ENCODE results near the gene USP34. TPM values are rescaled to one million over a fixed set of nuclear protein-coding genes. Genes with fewer than 3 reads are reported as not detected.
"Not testable (repeated sequence)": the region's sequence is repeated elsewhere in the genome, so short reads cannot be mapped to it uniquely, and the experiment has no call there.

Gene USP34
- total RNA-seq, 2 donors from 2014 or later: 111 to 126 TPM

DNA sequence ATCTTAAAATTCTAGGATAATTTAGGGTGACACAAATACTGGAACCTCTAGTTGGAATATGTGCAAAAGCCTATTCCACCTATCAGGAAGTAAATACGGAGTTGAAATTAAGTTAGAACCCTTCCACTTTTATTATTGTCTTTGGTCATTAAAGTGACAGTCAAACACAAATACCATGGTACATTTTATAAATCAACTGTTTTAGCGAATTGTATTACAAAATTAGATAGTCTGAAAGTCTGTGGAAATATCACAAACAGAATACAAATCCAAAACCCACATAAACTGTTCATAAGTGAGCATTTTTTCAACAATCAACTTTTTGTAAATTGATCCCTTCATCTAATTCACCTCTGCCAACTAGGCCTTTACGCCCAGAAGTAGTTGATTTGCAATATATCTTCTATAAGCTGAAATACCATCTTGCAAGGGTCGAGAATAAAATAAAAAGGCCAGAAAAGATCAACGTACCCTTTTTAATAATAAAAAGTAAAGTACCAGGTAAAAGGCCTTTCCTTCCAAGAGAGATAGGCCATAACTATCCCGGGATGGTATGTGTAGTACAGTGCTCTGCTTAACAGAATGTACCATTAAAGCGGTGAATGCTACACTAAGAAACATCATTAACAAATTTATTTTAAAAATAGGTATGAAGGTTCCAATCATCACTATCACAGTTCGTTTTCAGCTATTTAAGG is 1.3 kb downstream of the USP34 start:
- ATAC-seq (no peak), DNase-seq (ENCODE audit: low spot score in 2 of 2) (no peak)
- Mint-ChIP-seq H3K36me3 (peaks cover 15 to 25% of the 10 kb centered on the region in 2 donors), H3K27ac (peak overlapping the region; percentile 97 to 100), H3K9me3 (no peaks in the 10 kb centered on the region)

DNA sequence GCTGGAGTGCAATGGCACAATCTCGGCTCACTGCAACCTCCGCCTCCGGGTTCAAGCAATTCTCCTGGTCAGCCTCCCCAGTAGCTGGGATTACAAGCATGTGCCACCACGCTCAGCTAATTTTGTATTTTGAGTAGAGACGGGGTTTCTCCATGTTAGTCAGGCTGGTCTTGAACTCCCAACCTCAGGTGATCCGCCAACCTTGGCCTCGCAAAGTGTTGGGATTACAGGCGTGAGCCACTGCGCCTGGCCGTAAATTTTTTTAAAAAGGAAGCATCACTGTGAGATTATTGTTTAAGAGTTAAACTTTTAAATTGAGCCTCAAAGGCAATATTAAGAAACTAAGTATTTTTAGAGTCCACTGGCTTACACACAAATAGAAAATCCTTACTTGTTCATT is 2.7 kb downstream of the USP34 start:
- not testable (repeated sequence) for ATAC-seq; H3K9me3 Mint-ChIP-seq; DNase-seq (ENCODE audit: low spot score in 2 of 2); H3K27ac Mint-ChIP-seq
- H3K36me3 Mint-ChIP-seq: peaks cover 15 to 25% of the 10 kb centered on the region in 2 donors

DNA sequence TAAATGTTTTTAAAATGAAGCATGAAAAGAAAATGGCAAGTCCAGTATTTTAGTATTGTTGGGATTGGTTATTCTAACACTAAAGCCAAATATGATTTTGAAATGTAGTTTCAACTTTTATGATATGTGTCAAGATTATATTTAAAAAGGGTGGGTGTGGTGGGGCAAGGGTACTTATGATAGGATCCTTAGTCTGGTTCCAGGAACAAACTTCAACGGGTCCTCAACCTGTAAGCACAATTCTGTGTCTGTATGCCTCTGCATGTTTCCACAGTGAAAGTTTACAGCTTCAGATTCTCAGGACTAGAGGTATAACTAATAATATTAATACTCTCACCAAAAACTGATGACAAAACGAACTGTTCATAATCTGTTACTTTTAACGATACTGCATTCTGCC is 5.8 kb downstream of the USP34 start:
- ATAC-seq: no peak
- DNase-seq (ENCODE audit: low spot score in 2 of 2): no peak
- peaks cover 4 to 18% of the 10 kb centered on the region in 2 donors for H3K36me3 Mint-ChIP-seq
- H3K9me3 Mint-ChIP-seq: no peaks in the 10 kb centered on the region
- no peak overlapping the region for H3K27ac Mint-ChIP-seq

DNA sequence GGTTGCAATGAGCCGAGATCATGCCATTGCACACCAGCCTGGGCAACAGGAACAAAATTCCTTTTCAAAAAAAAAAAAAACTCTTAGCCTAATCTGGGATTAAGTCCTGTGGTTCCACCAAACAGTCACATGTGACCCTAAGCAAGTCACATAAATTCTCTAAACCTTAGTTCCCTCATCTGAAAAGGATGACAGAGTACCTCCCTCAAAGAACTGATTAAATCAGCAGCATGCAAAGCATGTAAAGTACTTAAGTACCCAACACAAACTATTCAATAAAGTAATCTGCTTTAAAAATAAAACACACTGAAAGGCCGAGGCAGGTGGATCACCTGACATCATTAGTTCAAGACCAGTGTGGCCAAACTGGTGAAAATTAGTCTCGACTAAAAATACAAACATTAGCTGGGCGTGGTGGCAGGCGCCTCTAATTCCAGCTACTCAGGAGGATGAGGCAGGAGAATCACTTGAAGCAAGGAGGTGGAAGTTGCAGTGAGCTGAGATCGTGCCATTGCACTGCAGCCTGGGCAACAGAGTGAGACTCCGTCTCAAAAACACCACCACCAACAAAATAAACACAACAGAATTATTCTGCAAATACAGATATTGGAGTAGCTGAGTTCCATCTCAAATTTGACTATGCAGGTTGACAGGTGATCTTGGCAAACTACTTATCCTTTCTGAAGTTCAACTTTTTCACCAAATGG is 7.0 kb downstream of the USP34 start:
- peak overlapping the region in 1 of 2 donors; percentile 50 for H3K27ac Mint-ChIP-seq
- no peak for DNase-seq (ENCODE audit: low spot score in 2 of 2)
- no peaks in the 10 kb centered on the region for H3K9me3 Mint-ChIP-seq
- no peak for ATAC-seq
- H3K36me3 Mint-ChIP-seq: peaks cover 0 to 12% of the 10 kb centered on the region in 2 donors

DNA sequence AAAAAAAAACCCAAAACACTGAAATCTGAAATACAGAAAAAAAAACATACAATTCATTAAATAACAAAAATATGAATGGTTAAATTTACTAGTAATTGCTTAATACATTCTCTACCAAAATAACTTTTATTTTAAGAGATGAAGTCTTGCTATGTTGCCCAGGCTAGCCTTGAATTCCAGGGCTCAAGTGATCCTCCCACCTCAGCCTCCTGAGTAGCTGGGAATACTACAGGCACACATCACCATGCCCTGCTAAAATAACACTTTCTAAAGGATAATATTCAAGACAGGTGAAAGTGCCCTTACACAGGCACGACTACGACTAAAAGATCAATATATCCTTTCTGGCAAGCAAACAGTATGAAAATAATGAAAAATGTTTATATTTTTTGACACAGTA is 9.5 kb downstream of the USP34 start:
- no peak for ATAC-seq
- H3K9me3 Mint-ChIP-seq: no peaks in the 10 kb centered on the region
- no peak overlapping the region for H3K27ac Mint-ChIP-seq
- peaks cover 0 to 1% of the 10 kb centered on the region in 2 donors for H3K36me3 Mint-ChIP-seq
- DNase-seq (ENCODE audit: low spot score in 2 of 2): no peak

DNA sequence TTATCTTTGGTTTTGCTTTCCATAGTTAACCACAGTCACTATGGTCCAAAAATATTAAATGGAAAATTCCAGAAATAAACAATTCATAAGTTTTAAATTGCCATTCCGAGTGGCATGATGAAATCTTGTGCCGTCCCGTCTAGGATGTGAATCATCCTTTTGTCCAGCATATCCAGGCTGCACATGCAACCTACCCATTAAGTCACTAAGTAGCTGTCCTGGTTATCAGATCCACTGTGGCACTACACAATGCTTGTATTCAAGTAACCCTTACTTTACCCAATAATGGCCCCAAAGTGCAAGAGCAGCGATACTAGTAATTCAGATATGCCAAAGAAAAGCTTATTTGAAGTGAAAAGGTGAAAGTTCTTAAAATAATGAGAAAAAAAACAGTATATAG is 10.7 kb downstream of the USP34 start:
- Mint-ChIP-seq H3K27ac (peak overlapping the region; percentile 41 to 79), H3K9me3 (no peaks in the 10 kb centered on the region), H3K36me3 (peaks cover 0 to 13% of the 10 kb centered on the region in 2 donors)
- DNase-seq (ENCODE audit: low spot score in 2 of 2) (no peak), ATAC-seq (no peak)

DNA sequence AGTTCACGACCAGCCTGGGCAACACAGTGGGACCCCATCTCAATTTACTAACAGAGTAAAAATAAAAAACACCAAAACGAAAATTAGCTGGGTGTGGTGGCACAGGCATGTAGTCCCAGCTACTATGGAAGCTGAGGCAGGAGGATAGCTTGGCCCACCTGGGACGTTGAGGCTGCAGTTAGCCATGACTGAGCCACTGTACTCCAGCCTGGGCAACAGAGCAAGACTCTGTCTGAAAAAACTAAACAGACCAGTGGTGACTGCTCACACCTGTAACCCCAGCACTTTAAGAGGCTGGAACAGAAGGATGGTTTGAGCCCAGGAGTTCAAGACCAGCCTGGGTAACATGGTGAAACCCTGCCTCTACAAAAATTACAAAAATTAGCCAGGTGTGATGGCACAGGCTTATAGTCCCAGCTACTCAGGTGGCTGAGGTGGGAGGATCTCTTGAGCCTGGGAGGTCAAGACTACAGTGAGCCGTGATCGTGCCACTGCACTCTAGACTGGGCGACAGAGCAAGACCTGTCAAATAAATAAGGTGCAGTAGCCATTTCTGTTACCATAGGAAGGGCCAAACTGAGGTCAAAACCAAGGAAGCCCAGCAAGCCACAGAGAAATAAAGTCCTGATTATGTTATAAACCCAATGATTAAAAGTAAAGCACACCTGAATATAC is 14.0 kb downstream of the USP34 start:
- H3K36me3 Mint-ChIP-seq: peaks cover 0 to 19% of the 10 kb centered on the region in 2 donors
- ATAC-seq (no peak), DNase-seq (ENCODE audit: low spot score in 2 of 2) (no peak)
- no peak overlapping the region for H3K27ac Mint-ChIP-seq
- no peaks in the 10 kb centered on the region for H3K9me3 Mint-ChIP-seq

DNA sequence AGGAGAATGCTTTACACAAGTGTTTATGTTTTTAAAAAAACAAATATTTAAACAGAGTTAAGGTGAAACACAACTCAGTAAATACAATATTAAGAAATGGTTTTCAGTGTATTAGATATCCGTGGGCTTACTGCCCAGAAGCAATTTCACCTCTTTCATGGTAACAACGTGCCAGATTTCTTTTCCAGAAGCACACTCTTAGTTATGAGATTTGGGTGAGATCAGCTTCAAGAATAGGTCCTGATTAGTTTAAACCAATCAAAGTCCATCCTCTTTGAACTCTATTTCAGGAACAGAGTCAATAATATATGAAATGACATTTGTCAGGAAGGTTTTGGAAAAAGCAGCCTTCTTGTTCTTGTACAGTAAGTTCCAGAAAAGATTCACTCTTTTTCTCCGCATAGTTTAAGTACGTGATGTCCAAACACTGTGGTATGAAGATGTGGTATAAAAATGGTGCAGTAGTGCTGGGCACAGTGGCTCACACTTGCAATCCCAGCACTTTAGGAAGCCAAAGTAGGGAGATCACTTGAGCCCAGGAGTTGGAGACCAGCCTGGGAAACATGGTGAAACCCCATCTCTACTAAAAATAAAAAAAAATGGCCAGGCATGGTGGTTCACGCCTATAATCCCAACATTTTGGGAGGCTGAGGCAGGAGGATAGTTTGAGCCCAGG is 14.7 kb downstream of the USP34 start:
- ATAC-seq: no peak
- no peak overlapping the region for H3K27ac Mint-ChIP-seq
- DNase-seq (ENCODE audit: low spot score in 2 of 2): no peak
- peaks cover 0 to 23% of the 10 kb centered on the region in 2 donors for H3K36me3 Mint-ChIP-seq
- no peaks in the 10 kb centered on the region for H3K9me3 Mint-ChIP-seq

DNA sequence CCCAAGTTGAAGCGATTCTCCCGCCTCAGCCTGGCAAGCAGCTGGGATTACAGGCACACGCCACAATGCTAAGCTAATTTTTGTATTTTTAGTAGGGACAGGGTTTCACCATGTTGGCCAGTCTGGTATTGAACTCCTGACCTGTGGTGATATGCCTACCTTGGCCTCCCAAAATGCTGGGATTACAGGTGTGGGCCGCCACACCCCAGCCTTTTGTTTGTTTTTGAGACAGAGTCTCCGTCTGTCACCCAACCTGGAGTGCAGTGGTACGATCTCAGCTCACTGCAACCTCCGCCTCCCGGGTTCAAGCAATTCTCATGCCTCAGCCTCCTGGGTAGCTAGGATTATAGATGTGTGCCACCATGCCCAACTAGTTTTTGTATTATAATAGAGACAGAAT is 15.9 kb downstream of the USP34 start:
- DNase-seq (ENCODE audit: low spot score in 2 of 2); H3K9me3 Mint-ChIP-seq; ATAC-seq; H3K27ac Mint-ChIP-seq: not testable (repeated sequence)
- peaks cover 0 to 34% of the 10 kb centered on the region in 2 donors for H3K36me3 Mint-ChIP-seq

DNA sequence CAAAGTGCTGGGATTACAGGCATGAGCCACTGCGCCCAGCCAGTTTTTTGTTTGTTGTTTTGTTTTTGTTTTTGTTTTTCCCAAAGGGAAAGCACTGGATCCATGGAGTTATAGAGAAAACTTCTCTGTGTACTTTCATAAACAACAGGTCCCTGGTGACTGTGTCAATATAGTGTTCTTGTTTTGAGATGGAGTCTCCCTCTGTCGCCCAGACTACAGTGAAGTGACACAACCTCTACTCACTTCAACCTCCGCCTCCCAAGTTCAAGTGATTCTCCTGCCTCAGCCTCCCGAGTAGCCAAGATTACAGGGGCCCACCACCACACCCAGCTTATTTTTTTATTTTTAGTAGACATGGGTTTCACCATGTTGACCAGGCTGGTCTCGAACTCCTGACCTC is 16.5 kb downstream of the USP34 start:
- peak overlapping the region in 1 of 2 donors; percentile 84 for H3K27ac Mint-ChIP-seq
- ATAC-seq: peak in 1 of 2 donors; percentile 51
- DNase-seq (ENCODE audit: low spot score in 2 of 2): no peak
- no peaks in the 10 kb centered on the region for H3K9me3 Mint-ChIP-seq
- peaks cover 0 to 38% of the 10 kb centered on the region in 2 donors for H3K36me3 Mint-ChIP-seq

DNA sequence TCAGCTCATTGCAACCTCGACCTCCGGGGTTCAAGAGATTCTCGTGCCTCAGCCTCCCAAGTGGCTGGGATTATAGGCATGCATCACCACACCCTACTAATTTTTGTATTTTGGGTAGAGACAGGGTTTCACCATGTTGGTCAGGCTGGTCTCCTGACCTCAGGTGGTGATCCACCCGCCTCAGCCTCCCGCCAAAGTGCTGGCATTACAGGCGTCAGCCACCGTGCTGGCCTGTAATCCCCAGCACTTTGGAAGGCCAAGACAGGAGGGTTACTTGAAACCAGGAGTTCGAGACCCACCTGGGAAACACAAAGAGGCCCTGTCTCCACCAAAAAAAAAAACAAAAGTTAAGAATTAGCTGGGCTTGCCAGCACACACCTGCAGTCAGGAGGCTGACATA is 18.5 kb downstream of the USP34 start:
- H3K27ac Mint-ChIP-seq: peak overlapping the region in 1 of 2 donors; percentile 62
- peaks cover 0 to 49% of the 10 kb centered on the region in 2 donors for H3K36me3 Mint-ChIP-seq
- H3K9me3 Mint-ChIP-seq: no peaks in the 10 kb centered on the region
- DNase-seq (ENCODE audit: low spot score in 2 of 2): no peak
- no peak for ATAC-seq

DNA sequence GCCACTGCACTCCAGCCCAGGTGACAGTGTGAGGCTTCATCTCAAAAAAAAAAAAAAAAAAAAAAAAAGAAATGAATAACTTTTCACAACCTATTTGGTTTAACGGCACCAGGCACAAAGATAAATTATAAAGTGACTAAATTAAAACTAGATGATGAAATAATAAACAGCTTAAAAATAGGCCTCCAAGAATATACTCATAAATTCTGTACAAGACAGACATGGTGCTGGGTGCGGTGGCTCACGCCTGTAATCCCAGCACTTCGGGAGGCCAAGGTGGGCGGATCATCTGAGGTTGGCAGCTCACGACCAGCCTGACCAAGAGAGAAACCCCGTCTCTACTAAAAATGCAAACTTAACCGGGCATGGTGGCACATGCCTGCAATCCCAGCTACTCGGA is 19.7 kb downstream of the USP34 start:
- ATAC-seq (no peak), DNase-seq (ENCODE audit: low spot score in 2 of 2) (no peak)
- Mint-ChIP-seq H3K36me3 (peaks cover 0 to 46% of the 10 kb centered on the region in 2 donors), H3K9me3 (no peaks in the 10 kb centered on the region), H3K27ac (peak overlapping the region in 1 of 2 donors; percentile 81)

DNA sequence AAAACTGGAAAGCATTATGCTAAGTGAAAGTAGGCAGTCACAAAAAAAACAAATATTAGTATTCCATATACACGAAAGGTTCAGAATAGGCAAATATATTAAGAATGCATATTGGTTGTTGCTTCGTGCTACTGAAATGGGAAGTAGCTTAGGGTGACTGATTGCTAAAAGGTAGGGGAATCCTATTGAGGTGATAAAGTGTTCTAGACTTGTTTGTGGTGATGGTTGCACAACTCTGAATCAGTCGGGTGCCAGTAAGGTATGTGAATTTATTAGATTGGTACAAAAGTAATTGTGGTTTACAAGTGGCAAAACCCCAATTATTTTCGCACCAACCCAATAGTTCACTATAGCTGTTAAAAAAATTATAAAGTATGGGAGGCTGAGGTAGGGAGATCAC is 20.7 kb downstream of the USP34 start:
- H3K36me3 Mint-ChIP-seq: peaks cover 0 to 37% of the 10 kb centered on the region in 2 donors
- ATAC-seq (no peak), DNase-seq (ENCODE audit: low spot score in 2 of 2) (no peak)
- no peaks in the 10 kb centered on the region for H3K9me3 Mint-ChIP-seq
- H3K27ac Mint-ChIP-seq: peak overlapping the region in 1 of 2 donors; percentile 22

DNA sequence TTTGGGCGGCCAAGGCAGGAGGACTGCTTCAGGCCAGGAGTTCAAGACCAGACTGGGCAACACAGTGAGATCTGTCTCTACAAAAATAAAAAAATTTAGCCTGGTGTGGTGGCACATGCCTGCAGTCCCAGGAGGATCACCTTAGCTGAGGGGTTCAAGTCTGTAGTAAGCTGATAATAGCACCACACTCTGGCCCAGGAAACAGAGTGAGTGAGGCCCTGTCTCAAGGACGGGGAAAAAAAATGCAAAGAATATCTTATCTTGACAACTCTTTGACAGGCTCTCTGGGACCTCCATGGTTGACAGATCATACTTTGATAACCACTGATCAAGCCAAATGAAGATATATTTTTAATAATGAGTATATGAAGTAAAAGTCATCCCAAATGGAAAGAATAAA is 22.7 kb downstream of the USP34 start:
- DNase-seq (ENCODE audit: low spot score in 2 of 2) (no peak), ATAC-seq (no peak)
- H3K9me3 Mint-ChIP-seq: no peaks in the 10 kb centered on the region
- no peak overlapping the region for H3K27ac Mint-ChIP-seq
- H3K36me3 Mint-ChIP-seq: peaks cover 0 to 50% of the 10 kb centered on the region in 2 donors

DNA sequence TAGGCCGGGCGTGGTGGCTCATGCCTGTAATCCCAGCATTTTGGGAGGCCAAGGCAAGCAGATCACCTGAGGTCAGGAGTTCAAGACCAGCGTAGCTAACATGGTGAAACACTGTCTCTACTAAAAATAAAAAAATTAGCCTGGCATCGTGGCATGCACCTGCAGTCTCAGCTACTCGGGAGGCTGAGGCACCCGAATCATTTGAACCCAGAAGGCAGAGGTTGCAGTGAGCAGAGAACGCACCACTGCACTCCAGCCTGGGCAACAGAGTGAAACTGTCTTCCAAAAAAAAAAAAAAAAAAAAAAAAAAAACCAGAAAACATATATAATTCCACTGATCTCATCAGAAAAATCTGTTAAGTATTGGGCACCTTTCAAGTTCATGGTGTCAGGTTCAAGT is 23.9 kb downstream of the USP34 start:
- DNase-seq (ENCODE audit: low spot score in 2 of 2); ATAC-seq; H3K9me3 Mint-ChIP-seq; H3K27ac Mint-ChIP-seq: not testable (repeated sequence)
- peaks cover 0 to 43% of the 10 kb centered on the region in 2 donors for H3K36me3 Mint-ChIP-seq

DNA sequence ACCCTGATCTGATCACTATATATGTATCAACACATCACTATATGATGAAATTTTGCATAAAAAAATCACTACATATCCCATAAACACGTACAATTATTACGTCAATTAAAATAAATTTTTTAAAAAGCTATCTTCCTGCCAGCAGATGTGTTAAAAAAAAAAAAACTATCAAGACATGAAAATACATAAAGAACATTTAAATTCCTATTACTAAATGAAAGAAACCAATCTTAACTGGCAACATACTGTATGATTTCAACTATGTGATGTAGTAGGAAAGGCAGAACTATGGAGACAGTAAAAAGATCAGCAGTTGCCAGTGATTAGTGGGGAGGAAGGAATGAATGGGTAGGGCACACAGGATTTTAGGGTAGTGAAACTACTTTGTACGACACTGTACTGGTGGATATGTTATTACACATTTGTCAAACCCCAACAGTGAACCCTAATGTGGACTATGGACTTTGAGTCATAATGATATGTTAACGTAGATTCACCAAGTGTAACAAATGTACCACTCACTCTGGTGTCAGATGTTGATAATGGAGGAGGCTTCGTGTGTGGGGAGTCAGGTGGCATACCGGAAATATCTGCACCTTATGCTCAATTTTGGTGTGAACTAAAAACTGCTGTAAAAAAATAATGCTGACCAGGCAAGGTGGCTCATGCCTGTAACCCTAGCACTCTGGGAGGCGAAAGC is 27.4 kb downstream of the USP34 start:
- no peak for DNase-seq (ENCODE audit: low spot score in 2 of 2)
- Mint-ChIP-seq H3K9me3 (no peaks in the 10 kb centered on the region), H3K27ac (peak overlapping the region in 1 of 2 donors; percentile 1), H3K36me3 (peaks cover 0 to 28% of the 10 kb centered on the region in 2 donors)
- peak; percentile 60 to 83 for ATAC-seq

Data from activated naive CD4-positive, alpha-beta T cell treated with anti-CD3 and anti-CD28 coated beads, Interleukin-2, amount 50 U/mL, for 72 hours (primary cell).